Measurements from ENCODE around the gene CFAP43. TPM values are rescaled to one million over a fixed set of nuclear protein-coding genes. Genes with fewer than 3 reads are reported as not detected.

CFAP43 gene
- total and polyA plus RNA-seq, 4 donors = 0.10 to 0.33 (median 0.15) TPM

- TF ChIP-seq ZBTB33 (IDR thresholded peaks at IDR 0.05) (no peak), SP1 (IDR thresholded peaks at IDR 0.05) (no peak)
These were observed 111.7 kb downstream of the CFAP43 start (continued) for GRCh38 chr10:104120512-104120902.

- TF ChIP-seq NR2F2 (IDR thresholded peaks at IDR 0.05) = no peak
- TF ChIP-seq HNF4A (conservative IDR thresholded peaks at IDR 0.05) = no peak
- TF ChIP-seq RXRA (IDR thresholded peaks at IDR 0.05) = no peak
- TF ChIP-seq RAD21 (IDR thresholded peaks at IDR 0.05) = no peak
- TF ChIP-seq SP1 (IDR thresholded peaks at IDR 0.05) = no peak
- TF ChIP-seq JUND (IDR thresholded peaks at IDR 0.05) = no peak
- no peak for TF ChIP-seq MAX (IDR thresholded peaks at IDR 0.05)
- no peak for TF ChIP-seq YY1 (IDR thresholded peaks at IDR 0.05)
- no peak for TF ChIP-seq TAF1 (conservative IDR thresholded peaks at IDR 0.05)
- H3K4me3 ChIP-seq (ENCODE audit: low read depth in 1 of 3, low read length in 3 of 3) = no peak overlapping the region
- H3K36me3 ChIP-seq (ENCODE audit: control insufficient read depth in 4 of 4, insufficient read depth in 3 of 4, low read depth in 1 of 4, low read length in 3 of 4) = no peaks in the 10 kb centered on the region
- no peaks in the 10 kb centered on the region for H3K27me3 ChIP-seq (ENCODE audit: control insufficient read depth in 4 of 4, insufficient read depth in 4 of 4, low read length in 3 of 4)
- no peak overlapping the region for H3K27ac ChIP-seq (ENCODE audit: low read depth in 1 of 2, low read length in 2 of 2)
- H3K9me3 ChIP-seq (ENCODE audit: control insufficient read depth in 4 of 4, low read length in 3 of 4) = no peaks in the 10 kb centered on the region
- DNase-seq (ENCODE audit: low spot score) = no peak
- H3K4me1 ChIP-seq (ENCODE audit: control insufficient read depth in 4 of 4, insufficient read depth in 4 of 4, low read length in 3 of 4) = peaks cover 0 to 7% (median 4%) of the 10 kb centered on the region in 4 donors
- no peak overlapping the region for H3K9ac ChIP-seq (ENCODE audit: low read depth in 1 of 2, low read length in 2 of 2)
- WGBS = 85% methylated on average over 3 of the region's 3 CpGs
These were observed 112.2 kb downstream of the CFAP43 start for GRCh38 chr10:104119996-104120395.

DNA sequence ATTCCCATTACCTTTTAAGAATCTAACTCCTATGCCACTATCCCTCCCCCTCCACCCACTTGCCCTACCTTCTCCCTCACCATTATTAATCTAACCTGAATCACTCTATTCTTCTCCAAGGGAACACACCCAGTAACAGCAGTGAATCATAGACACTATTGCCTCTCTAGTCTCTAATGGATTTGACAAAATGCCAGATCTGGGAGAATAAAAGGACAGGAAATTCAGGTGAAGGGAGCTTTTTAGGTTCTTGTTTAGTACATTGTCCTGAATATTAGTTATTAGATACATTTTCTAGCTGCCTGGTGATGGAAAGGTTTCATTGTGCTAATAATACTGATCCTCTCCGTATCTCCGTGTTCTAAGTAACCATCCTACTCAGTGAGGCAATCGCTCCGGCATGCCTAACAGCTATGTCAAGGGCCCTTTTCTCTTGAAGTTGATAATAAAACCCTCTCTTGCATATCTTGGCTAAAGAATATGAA lies 114.3 kb downstream of the CFAP43 start:
- Histone ChIP-seq H3K4me3 (ENCODE audit: low read depth in 1 of 3, low read length in 3 of 3) (no peak overlapping the region), H3K27ac (ENCODE audit: low read depth in 1 of 2, low read length in 2 of 2) (no peak overlapping the region), H3K9ac (ENCODE audit: low read depth in 1 of 2, low read length in 2 of 2) (no peak overlapping the region), H3K36me3 (ENCODE audit: control insufficient read depth in 4 of 4, insufficient read depth in 3 of 4, low read depth in 1 of 4, low read length in 3 of 4) (no peaks in the 10 kb centered on the region), H3K27me3 (ENCODE audit: control insufficient read depth in 4 of 4, insufficient read depth in 4 of 4, low read length in 3 of 4) (no peaks in the 10 kb centered on the region), H3K9me3 (ENCODE audit: control insufficient read depth in 4 of 4, low read length in 3 of 4) (no peaks in the 10 kb centered on the region), H3K4me1 (ENCODE audit: control insufficient read depth in 4 of 4, insufficient read depth in 4 of 4, low read length in 3 of 4) (peaks cover 0 to 5% (median 4%) of the 10 kb centered on the region in 4 donors)
- 90% methylated on average over 4 of the region's 4 CpGs for WGBS
- TF ChIP-seq RXRA (IDR thresholded peaks at IDR 0.05) = no peak
- TF ChIP-seq CTCF (IDR thresholded peaks at IDR 0.05; ENCODE audit: low read depth, low read length, missing input control) = no peak
- TF ChIP-seq FOXA2 (IDR thresholded peaks at IDR 0.05) = no peak
- TF ChIP-seq GABPA (IDR thresholded peaks at IDR 0.05 in 1 of 2, conservative IDR thresholded peaks at IDR 0.05 in 1 of 2) = no peak
- TF ChIP-seq, protein P1, sequence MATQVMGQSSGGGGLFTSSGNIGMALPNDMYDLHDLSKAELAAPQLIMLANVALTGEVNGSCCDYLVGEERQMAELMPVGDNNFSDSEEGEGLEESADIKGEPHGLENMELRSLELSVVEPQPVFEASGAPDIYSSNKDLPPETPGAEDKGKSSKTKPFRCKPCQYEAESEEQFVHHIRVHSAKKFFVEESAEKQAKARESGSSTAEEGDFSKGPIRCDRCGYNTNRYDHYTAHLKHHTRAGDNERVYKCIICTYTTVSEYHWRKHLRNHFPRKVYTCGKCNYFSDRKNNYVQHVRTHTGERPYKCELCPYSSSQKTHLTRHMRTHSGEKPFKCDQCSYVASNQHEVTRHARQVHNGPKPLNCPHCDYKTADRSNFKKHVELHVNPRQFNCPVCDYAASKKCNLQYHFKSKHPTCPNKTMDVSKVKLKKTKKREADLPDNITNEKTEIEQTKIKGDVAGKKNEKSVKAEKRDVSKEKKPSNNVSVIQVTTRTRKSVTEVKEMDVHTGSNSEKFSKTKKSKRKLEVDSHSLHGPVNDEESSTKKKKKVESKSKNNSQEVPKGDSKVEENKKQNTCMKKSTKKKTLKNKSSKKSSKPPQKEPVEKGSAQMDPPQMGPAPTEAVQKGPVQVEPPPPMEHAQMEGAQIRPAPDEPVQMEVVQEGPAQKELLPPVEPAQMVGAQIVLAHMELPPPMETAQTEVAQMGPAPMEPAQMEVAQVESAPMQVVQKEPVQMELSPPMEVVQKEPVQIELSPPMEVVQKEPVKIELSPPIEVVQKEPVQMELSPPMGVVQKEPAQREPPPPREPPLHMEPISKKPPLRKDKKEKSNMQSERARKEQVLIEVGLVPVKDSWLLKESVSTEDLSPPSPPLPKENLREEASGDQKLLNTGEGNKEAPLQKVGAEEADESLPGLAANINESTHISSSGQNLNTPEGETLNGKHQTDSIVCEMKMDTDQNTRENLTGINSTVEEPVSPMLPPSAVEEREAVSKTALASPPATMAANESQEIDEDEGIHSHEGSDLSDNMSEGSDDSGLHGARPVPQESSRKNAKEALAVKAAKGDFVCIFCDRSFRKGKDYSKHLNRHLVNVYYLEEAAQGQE (IDR thresholded peaks at IDR 0.05) = no peak
- no peak for TF ChIP-seq MAX (IDR thresholded peaks at IDR 0.05)
- no peak for DNase-seq (ENCODE audit: low spot score)

Measured in liver (tissue), 9 donors.